Loucy (cell line): Measurements from ENCODE around the gene UNKL.

Experiments used
- EZH2phosphoT487 ChIP-seq: fragments of 200-600 bp; IDR thresholded peaks from 2 replicates; pipeline ENCODE4 v1.6.1; 2018; ENCODE audit warnings: antibody characterized with exemption, mild to moderate bottlenecking, moderate library complexity, borderline replicate concordance
- TF ChIP-seq, protein P1 (sequence below): fragments of 200-600 bp; sonication (generic); conservative IDR thresholded peaks from 2 replicates; pipeline ENCODE4 v1.5.1; 2014; ENCODE audit warnings: mild to moderate bottlenecking, antibody characterized with exemption, low read length

DNA sequence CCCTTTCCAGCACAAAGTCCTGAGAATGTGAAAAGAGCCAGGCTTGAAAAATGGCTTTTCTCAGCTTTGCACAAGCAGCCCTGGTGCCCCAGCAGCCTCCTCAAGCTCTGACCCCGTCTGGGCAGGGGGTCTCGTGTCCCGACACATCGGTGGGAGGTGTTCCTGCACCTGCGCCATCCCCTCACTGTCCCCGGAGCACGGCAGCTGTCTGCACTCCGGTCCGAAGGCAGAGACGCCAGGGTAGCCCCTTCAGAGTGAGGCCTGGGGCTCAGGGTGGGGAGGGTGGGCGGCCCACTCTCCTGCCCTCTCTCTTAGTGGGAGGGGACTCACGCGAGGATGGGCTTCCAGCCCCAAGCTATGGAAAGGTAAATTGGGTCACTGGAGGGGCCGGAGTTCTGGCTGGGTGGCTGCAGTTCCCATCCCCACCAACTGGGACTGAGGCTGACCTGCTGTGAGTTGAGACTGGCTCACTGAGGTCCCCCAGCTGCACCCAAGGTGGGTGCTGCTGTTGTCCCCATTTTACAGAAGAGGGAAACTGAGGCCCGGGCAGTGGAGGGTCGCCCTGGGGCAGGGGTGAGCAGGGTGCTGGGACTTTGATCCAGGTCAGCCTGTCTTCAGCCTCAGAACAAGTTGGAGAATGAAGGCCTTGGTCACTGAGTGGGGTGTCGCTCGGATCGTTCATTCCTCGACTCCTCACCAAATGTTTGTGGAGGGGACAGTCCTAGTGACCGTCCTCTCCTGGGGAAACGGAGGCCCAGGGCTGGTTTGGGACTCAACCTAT lies 83.4 kb downstream of the UNKL start:
- TF ChIP-seq, protein P1, sequence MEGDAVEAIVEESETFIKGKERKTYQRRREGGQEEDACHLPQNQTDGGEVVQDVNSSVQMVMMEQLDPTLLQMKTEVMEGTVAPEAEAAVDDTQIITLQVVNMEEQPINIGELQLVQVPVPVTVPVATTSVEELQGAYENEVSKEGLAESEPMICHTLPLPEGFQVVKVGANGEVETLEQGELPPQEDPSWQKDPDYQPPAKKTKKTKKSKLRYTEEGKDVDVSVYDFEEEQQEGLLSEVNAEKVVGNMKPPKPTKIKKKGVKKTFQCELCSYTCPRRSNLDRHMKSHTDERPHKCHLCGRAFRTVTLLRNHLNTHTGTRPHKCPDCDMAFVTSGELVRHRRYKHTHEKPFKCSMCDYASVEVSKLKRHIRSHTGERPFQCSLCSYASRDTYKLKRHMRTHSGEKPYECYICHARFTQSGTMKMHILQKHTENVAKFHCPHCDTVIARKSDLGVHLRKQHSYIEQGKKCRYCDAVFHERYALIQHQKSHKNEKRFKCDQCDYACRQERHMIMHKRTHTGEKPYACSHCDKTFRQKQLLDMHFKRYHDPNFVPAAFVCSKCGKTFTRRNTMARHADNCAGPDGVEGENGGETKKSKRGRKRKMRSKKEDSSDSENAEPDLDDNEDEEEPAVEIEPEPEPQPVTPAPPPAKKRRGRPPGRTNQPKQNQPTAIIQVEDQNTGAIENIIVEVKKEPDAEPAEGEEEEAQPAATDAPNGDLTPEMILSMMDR, result no peak
- no peak for TF ChIP-seq EZH2phosphoT487
